HG03196 (cell line): Measurements from ENCODE around the gene DGCR2.
"Not testable (repeated sequence)": the region's sequence is repeated elsewhere in the genome, so short reads cannot be mapped to it uniquely, and the experiment has no call there.

Experiments used
- ATAC-seq: cut with Tn5 transposase; IDR thresholded peaks from one replicate; pipeline ENCODE4 v1.9.1; 2021; ENCODE audit not compliant: unreplicated experiment

DGCR2 gene

DNA sequence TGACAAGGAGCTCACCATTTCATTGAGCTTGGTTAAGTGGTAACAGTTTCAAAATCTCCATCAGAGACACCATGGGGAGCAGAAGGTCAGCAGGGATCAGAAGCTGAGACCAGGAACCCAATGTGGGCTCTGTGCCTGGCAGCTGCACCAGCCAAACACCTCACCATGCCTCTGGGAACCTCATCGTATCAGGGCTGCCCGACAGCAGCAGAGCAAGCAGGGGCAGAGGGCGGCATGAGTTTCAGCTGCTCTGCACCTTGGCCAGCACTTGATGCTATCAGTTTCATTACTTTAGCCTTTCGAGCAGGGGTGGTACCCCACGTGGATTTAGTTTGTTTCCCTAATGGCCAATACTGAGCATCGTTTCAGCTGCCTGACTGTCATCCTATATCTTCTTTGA, 77.8 kb downstream of the DGCR2 start:
- no peak for ATAC-seq

DNA sequence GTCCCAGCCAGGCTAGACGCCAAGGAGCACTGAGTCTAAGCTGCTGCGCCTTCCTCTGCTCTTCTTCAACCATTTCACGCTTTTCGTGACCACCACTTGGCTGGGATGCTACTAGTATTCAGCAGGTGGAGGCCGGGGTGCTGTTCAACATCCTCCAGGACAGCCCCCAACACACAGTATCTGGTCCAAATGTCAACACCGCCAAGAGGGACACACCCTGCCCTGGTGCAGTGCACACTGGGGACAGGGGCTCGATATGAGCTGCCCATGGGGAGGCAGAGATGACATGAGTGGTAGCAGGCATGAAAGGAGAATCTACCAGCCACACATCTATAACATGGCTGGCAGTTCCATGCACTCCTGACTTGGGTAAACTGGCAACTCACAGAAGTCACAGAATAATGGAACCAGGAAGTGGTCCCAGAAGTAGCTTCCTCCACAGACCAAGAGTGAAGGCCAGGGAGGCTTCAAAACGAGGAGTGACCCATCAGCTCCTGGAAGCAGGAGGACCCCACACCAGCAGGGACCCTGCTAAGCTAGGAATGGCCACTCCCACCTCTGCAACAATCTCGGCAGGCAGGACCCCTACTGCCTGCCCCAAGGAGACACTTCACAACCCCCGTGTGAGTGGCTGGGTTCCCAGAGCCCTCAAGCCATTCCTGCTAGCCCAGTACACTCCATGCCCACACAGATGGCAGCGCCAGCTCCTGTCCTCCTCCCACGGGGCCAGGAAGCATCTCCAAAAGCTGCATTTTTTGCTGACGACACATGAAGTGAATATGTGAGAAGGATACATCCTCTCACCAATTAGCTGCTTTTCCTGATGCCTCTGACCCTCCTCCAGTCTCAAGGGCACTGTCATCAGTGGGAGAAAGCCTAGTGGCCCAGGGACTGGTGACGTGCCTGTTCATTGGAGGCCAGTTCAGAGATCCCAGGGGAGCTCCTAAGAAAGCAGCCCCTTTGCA, 78.8 kb downstream of the DGCR2 start:
- ATAC-seq = no peak

DNA sequence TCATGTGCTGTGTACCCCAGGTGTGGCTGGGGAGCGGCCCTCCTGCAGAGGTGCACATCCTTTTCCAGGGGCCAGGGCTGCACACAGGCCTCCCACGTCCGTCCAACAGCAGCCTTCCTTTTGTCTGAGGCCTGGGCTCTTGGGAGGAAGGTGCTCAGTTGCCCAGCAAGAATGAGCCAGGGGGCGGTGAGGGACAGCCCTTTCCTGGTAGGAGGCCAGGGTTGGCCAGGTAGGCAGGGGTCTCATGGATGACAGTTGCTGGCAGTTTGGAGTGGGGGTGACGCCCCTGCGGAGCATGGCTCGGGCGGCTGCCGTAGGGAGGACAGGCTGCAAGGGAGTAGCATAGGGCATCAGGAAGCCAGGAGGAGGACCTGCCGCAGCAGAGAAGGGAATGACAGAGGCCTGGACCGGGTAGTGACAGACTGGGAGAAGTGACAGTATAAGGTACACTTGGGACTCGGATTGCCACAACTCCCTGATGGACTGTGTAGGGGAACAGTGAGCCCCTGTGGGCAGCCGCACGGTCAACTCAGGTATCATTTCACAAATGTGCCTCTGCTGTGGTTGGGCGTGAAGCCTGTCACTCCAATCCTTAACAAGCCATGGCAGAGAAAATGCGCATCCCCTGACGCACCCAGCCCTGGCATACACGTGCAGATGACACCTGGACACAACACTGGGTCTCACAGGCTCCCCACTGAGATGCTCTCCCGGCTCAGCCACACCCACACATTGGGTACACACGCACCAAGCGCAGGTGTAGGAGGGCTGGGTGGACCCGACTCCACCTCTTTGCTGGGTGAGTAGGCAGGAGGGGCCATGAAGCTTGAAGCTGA, 79.7 kb downstream of the DGCR2 start:
- ATAC-seq = no peak

DNA sequence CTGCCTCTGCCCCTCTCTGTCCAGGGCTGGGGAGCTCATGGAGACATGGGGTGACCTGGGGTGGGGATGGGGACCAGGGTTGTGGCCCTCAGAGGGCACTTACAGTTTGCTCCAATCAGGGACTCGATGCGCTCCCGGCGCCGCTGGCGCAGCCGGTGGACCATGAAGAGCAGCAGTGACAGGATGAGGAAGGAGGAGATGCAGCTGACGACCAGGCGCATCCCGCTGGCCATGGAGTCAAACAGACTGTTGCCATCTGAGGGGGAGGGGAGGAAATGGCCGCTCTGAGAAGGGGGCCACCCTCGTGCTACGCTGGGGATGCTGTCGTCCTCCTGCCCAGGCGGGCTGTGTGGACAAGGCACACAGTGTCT, 80.5 kb downstream of the DGCR2 start:
- ATAC-seq = no peak

DNA sequence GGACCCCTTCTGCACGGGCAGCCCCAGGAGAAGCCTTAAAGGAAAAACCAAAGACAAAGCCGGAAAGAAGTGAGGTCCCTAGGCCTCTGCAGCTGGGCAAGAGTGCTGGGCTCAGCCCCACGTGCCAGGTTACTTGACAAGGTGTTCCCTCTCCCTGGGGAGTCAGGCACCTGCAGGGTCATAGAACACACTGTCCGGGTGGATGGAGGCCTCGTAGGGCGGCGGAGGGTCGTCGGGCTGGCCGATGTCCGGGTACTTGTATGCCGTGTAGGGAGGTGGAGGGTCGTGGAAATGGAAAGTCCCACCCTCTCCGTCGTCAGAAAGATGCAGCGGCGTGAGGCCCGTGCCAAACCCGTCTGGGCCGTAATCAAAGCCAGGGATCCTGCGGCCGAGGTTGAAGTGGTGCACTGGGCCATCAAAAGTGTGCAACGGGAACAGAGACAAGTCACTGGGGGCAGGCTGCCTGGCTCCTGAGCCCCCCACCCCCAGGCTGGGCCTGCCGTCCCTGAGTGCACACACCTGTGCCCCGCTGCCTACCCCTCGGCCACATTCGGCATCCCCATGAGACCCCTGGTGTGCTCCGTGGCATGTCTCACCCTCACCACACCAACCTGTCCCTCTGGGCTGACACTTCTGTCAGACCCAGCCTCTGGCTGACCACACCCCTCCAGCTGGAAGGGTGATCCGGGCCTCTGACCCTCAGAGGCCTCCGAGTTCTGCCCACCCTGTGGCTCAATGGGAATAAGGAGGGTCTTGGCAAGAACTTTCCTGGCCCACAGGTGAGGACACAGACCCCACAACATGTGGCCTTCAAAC, 81.1 kb downstream of the DGCR2 start:
- no peak for ATAC-seq

DNA sequence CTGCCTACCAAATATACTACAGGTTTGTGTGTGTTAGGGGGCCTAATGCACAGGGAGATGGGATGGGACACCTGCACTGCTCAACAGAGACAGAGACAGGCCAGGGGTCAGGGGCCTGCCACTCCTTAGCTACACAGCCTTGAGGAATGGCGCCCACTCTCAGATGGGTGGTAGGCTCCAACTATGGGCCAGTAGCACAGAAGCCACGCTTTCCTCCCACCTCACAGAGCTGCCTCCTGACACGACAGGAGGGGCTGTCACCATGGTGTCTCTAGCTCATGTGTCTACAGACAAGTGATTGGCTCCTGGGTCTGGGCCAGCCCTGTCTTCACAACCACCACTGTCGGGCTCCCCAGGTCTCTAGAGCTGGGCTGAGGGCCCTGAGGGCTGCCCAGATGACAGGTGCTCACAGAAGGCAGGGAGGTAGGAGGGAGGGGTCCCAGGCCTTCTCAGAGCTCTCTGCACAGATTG, 81.8 kb downstream of the DGCR2 start:
- no peak for ATAC-seq

DNA sequence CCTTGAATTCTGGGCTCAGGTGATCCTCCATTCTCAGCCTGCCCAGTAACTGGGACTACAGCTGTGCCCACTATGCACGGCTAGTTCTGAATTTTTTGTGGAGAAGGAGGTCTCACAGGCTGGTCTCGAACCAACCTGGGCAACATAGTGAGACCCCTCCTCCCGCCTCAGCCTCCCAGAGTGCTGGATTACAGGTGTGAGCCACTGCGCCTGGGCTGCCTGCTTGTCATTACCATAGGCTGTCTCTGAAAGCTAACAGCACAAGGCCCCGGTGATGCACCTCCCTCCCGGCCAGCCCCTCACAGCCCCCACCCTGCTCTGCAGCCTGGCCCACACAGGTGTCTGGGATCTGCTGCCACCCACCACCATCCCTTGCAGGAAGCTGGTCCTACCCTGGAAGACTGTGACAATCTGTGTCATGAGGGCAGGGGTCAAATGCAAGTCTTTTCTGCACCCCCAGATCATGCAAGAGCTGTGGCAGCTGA, 82.4 kb downstream of the DGCR2 start:
- no peak for ATAC-seq

DNA sequence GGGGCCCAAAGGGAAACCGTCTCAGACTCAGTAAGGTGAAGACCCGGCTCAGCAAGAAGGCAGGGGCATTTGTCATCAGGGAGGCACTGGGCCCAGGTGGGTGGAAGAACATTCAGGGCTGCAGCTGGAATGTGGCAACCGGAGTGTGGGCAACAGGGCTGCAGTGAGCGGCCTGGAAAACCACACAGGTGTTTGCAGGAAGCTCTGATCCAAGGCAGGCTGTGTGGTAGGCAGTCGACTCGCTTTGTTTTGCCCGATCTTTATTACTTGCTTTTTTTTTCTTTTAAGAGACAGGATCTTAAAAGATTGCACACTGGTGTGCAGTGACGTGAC, 82.8 kb downstream of the DGCR2 start:
- ATAC-seq = no peak

DNA sequence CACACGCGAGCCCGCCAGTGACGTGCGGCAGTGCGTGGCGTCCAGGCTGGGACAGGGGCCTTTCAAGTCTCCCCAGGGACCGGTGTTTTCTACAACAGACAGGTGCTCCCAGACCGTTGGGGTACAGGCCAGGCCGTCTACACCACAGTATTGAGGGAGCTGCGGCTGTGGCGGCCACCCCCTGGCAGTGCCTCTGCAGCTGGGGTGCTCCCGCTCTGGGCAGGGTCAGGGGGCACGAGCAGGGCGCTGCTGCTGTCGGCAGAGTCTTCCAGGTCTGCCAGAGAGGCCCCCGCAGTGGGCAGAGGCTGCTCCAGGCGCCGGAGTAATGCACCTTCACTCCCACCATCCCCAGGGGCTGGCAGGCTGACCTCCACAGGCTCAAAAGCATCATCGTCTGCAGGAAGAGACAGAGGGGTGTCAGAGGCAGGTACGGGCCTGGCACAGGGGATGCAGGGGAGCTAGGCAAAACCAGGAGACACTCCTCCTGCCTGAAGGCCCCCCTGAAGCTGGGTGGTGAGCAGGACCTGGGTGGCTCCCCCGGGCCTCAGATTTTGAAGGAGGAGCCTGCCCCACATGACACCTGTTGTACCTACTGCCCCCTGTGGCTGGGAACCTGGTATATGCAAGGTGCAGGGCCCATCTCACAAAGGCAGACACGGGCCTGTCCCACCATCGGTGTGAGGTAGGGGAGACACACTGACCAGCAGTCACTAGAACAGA, 83.3 kb downstream of the DGCR2 start:
- no peak for ATAC-seq

DNA sequence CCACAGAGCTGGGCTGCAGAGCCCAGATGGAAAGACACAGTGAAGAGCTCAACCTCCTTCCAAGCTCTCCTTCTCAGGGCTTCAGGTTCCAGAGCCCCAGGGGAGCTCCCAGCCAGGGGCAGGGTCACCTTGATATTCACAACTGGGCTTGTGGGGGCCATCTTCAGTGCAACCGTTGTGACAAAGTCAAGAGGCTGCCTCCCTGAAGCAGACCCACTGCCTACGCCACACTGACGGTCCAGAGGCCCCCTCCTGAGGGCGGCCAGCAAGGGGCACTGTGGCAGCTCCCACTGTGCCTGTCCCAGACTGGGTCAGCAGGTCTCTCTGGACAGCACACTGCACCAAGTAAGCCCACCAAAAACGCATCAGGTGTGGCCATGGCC, 84.1 kb downstream of the DGCR2 start:
- ATAC-seq = no peak

DNA sequence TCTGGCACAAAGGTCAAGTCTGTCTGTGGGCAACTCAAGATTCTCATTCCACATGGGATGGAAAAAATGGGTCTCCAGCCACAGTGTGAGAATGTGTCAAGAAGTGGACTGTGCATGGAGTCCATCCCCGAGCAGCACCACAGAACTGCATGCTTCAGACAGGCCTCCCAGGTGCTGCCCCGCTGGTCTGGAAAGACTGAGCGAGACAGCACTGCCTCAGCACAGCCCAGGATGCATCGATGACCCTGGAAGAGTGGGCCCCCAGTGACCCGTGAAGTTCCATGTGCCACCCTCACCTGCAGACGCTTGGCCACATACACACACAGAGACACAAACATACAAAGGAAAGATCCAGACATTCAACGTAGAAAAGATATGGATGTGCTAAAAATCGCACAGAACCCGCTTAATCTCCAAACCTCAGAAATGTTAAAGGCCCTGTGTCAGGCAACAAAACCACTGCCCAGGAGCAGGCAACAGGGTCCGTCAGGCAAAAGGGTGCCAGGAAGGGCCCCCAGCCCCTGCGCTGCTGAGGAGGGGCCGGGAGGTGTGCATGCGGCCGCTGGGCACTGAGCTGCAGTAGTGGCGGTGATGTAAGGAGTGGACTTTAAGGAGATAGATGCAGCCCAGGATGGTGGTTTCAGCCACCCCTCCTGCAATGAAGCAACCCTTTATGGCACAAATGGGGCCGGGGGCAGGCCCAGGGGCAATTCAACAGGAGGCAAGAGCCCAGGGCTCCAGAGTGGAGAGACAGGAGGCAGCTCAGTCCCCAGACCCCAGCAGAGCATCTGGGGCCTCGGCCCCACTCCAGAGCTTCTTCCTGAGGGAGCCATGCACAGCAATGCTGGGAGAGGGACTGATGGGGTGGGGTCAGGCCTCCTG, 84.7 kb downstream of the DGCR2 start:
- no peak for ATAC-seq

DNA sequence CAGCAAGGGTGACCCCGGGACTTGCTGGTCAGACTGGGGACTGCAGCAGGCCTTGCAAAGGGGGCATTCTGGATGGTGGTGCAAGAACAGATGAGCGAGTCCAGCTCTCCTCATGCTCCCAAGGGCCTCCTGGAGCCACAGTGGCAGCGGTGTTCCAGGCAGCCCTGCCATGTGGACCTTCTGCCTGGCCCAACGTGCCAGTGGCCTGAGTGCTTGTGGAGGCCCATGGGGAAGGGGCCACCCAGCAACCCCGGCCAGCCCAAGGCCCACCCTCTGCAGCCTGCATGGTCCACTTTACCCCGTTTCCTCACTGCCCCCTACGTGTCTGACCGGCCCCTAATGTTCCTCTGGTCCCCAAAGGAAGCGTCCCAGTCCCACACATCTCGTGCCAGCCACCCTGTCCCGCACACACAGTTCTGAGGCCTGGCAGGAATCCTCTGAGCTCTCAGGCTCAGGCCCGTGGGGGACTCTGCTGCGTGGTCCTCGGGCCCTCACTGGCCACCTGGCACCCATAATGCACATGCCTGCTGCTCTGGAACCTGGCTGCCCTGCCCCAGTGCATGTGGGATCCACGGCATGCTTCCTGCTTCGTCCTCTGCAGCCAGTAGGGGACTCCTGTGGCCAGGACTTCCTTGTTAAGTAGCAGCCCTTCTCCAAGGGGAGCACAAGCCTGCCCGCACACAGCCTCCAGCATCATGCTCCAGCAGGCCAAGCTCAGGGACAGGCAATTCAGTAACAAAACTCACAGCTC, 85.5 kb downstream of the DGCR2 start:
- ATAC-seq = no peak

DNA sequence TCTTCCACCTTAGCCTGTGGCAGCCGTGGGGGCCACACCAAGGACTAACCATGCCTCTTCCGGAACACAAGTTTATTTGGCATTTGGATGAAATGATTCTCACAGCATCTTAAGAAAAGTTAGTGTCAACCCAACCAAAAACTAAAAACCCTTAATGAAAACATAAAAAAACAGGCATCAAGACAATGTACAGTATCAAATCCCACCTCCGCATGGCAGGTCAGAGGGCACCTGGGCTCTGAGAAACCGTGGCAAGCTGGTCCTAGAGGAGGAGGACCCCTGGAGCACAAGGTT, 86.0 kb downstream of the DGCR2 start:
- no peak for ATAC-seq

DNA sequence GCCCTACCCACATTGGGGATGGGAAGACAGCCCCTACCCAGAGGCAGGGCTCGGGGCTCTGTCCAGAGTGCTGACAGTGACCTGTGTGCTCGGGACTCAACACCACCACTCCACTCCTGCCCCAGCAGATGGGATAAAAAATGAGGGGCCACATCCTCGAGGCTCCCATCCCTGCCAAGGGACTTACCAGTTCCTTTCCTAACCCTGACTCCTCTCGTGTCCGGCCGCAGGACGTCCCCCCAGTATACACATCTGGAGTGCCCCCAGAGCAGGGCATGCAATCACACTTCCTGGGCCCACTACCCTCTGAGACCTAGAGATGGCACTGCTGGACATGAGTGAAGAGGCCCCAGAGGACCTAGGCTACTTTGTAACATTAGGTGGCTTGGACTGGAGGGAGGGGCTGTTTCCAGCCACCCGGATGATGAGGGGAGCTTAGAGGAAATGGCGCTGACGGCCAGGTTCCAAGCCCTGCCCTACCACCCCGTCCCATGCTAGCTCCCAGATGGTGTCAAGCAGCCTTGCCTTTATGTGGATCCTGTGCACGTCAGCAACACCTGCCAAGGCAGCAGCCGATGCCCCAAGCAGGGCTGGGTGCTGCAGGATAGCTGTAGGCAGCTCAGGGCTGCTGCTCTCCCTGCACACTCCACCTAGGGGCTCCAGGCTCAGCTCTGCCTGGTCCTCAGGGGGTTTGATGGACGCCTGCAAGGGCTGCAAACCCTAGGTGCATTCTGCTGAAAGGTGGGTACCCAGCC, 86.6 kb downstream of the DGCR2 start:
- no peak for ATAC-seq

DNA sequence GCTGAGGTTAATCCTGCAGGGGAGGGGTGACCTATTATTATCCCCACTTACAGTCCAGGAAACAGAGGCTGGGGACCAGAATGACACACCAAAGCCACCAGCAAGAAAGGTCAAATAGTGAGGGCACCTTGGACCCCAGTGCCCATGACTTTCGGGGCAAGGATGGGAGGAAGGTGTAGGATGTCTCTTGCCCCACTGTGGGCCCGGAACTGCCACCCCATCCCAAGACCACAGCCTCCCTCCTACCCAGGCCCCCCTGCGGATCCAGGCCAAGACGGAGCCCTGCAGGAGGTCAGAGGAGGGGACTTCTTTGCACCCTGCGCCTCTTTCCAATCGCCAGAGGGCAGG, 87.1 kb downstream of the DGCR2 start:
- ATAC-seq = not testable (repeated sequence)

DNA sequence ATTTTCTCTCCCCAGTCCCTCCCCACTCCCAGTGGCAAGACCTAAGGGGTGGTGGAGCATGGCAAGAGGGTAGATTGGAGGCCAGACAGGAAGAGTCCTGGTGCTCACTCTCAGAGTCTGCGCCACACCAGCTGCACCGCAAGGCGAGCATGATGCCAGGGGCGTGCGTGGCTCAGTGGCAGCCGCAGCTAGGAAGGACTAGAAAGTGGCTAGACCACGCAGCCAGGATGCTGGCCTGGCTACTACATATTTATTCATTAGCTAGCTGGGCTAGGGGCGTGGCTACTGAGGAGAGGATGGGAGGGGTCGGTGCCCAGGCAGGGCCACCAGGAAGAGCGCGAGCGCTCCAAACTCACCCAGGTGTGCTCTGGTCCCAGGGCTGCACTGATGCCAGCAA, 87.5 kb downstream of the DGCR2 start:
- not testable (repeated sequence) for ATAC-seq

DNA sequence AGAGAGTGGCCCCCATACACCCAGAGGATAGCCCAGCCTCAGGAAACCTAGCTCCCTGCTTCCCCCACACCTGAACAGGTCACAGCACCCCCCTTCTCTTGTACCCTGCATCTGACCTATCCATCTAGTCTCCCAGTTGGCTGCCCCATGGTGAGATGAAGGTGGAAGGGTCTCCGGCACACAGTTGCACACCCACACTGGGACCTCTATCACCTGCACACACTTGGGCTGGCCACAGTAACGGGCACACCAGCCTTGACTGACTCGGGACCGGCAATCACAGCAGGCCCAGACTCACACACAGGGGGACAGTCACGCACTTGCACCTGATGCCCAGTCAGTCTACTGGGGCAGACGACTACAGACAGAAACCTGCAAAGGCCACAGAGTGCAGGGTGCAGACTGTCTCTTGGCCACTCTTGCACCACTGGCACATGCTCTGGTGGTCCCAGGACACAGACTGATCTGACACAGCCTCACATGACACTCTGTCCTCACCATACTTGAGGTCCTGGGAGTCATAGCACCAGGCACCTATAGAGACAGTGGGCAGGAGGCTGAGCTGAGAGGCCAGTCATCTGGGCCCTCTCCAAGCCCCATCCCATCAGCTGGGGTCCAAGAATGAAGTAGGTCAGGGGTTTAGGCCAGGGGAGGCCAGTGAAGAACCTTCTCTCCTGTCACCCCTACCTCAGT, 88.0 kb downstream of the DGCR2 start:
- not testable (repeated sequence) for ATAC-seq

DNA sequence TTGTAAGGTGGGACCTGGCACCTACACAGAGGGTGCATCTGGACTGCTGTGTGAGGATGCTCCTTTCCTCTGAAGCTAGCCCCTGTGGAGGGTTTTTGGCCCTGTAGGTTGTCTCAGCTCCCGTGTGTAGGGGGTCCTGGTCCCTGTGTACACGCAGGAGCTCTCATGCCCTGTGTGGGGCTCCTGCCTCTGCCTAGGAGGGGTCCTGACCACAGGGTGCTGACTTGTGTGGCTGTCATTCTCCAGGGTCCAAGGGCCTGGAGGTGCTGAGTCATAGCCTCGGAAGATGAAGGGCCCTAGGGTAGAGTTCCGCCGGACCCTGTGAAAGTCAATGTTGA, 88.7 kb downstream of the DGCR2 start:
- ATAC-seq = not testable (repeated sequence)
